Loucy (cell line): ENCODE measurements around the gene MAPT.

Experiments used
- H2AFZ ChIP-seq: fragments of 200-600 bp; sonication (generic); 2 replicates; pipeline ENCODE4 v1.6.0; 2016; ENCODE audit warnings: antibody characterized with exemption, mild to moderate bottlenecking, low read length, moderate library complexity
- H3F3A ChIP-seq: fragments of 200-600 bp; 2 replicates; pipeline ENCODE4 v1.6.0; 2016; ENCODE audit warnings: antibody characterized with exemption, low read depth, mild to moderate bottlenecking
- H3K27me3 ChIP-seq: fragments of 200-600 bp; sonication (generic); 2 replicates; pipeline ENCODE4 v1.6.1; 2014; ENCODE audit warnings: low read length, mild to moderate bottlenecking; ENCODE audit not compliant: insufficient read depth, poor library complexity, severe bottlenecking
- H3K36me3 ChIP-seq: fragments of 200-600 bp; sonication (generic); 2 replicates; pipeline ENCODE4 v1.6.1; 2016; ENCODE audit warnings: low read length; ENCODE audit not compliant: insufficient read depth
- H3K4me1 ChIP-seq: fragments of 200-600 bp; sonication (generic); 2 replicates; pipeline ENCODE4 v1.5.1; 2014; ENCODE audit warnings: low read length, mild to moderate bottlenecking; ENCODE audit not compliant: insufficient read depth, poor library complexity, severe bottlenecking
- H3K4me2 ChIP-seq: fragments of 200-600 bp; sonication (generic); 2 replicates; pipeline ENCODE4 v1.6.0; 2014; ENCODE audit warnings: antibody characterized with exemption, low read length, low read depth, mild to moderate bottlenecking; ENCODE audit not compliant: poor library complexity, severe bottlenecking
- H3K4me3 ChIP-seq: fragments of 200-600 bp; sonication (generic); 2 replicates; pipeline ENCODE4 v1.5.1; 2014; ENCODE audit warnings: low read length, mild to moderate bottlenecking, mixed read lengths; ENCODE audit not compliant: poor library complexity, severe bottlenecking
- H3K79me2 ChIP-seq: fragments of 200-600 bp; sonication (generic); 2 replicates; pipeline ENCODE4 v1.6.1; 2014; ENCODE audit warnings: low read length; ENCODE audit not compliant: insufficient read depth
- H3K9ac ChIP-seq: fragments of 200-600 bp; sonication (generic); 2 replicates; pipeline ENCODE4 v1.6.0; 2014; ENCODE audit warnings: mild to moderate bottlenecking, low read depth, low read length, moderate library complexity; ENCODE audit not compliant: poor library complexity, severe bottlenecking
- H3K9me2 ChIP-seq: fragments of 200-600 bp; sonication (generic); replicated peaks from 2 replicates; pipeline ENCODE4 v1.6.1; 2016; ENCODE audit warnings: low read depth, low read length, mixed read lengths
- H3K9me3 ChIP-seq: fragments of 200-600 bp; sonication (generic); 2 replicates; pipeline ENCODE4 v1.6.1; 2014; ENCODE audit warnings: mild to moderate bottlenecking, antibody characterized with exemption, low read length, low read depth; ENCODE audit not compliant: insufficient read depth
- H4K20me1 ChIP-seq: fragments of 200-600 bp; sonication (generic); 2 replicates; pipeline ENCODE4 v1.6.0; 2014; ENCODE audit warnings: antibody characterized with exemption, low read length, mild to moderate bottlenecking; ENCODE audit not compliant: insufficient read depth, poor library complexity, severe bottlenecking
- EZH2phosphoT487 ChIP-seq: fragments of 200-600 bp; IDR thresholded peaks from 2 replicates; pipeline ENCODE4 v1.6.1; 2018; ENCODE audit warnings: antibody characterized with exemption, mild to moderate bottlenecking, moderate library complexity, borderline replicate concordance
- TF ChIP-seq, protein P1 (sequence below): fragments of 200-600 bp; sonication (generic); conservative IDR thresholded peaks from 2 replicates; pipeline ENCODE4 v1.5.1; 2014; ENCODE audit warnings: mild to moderate bottlenecking, antibody characterized with exemption, low read length

The MAPT gene

GRCh38 chr17:46044989-46045388, 150.6 kb downstream of the MAPT start:
- no peaks in the 10 kb centered on the region; the same call in 1 of the 2 replicates for H3K79me2 ChIP-seq
- TF ChIP-seq, protein P1, sequence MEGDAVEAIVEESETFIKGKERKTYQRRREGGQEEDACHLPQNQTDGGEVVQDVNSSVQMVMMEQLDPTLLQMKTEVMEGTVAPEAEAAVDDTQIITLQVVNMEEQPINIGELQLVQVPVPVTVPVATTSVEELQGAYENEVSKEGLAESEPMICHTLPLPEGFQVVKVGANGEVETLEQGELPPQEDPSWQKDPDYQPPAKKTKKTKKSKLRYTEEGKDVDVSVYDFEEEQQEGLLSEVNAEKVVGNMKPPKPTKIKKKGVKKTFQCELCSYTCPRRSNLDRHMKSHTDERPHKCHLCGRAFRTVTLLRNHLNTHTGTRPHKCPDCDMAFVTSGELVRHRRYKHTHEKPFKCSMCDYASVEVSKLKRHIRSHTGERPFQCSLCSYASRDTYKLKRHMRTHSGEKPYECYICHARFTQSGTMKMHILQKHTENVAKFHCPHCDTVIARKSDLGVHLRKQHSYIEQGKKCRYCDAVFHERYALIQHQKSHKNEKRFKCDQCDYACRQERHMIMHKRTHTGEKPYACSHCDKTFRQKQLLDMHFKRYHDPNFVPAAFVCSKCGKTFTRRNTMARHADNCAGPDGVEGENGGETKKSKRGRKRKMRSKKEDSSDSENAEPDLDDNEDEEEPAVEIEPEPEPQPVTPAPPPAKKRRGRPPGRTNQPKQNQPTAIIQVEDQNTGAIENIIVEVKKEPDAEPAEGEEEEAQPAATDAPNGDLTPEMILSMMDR: no peak
- no peak for TF ChIP-seq EZH2phosphoT487
- H3K4me3 ChIP-seq: no peak overlapping the region
- no peaks in the 10 kb centered on the region; the same call in 1 of the 2 replicates for H3F3A ChIP-seq
- H2AFZ ChIP-seq: no peak overlapping the region
- H3K9me2 ChIP-seq: no peaks in the 10 kb centered on the region
- no peak overlapping the region for H3K4me2 ChIP-seq
- H3K9me3 ChIP-seq: no peaks in the 10 kb centered on the region
- H3K27me3 ChIP-seq: no peaks in the 10 kb centered on the region
- H3K9ac ChIP-seq: no peak overlapping the region
- no peaks in the 10 kb centered on the region for H4K20me1 ChIP-seq
- H3K36me3 ChIP-seq: peaks cover 93% of the 10 kb centered on the region
- no peaks in the 10 kb centered on the region for H3K4me1 ChIP-seq

- Histone ChIP-seq H3K79me2 (no peaks in the 10 kb centered on the region; the same call in 1 of the 2 replicates), H3K9me3 (no peaks in the 10 kb centered on the region), H2AFZ (no peak overlapping the region), H4K20me1 (no peaks in the 10 kb centered on the region), H3K4me3 (no peak overlapping the region), H3K4me1 (no peaks in the 10 kb centered on the region), H3K9ac (no peak overlapping the region), H3F3A (no peaks in the 10 kb centered on the region; the same call in 1 of the 2 replicates), H3K4me2 (no peak overlapping the region), H3K36me3 (peaks cover 93% of the 10 kb centered on the region), H3K9me2 (no peaks in the 10 kb centered on the region), H3K27me3 (no peaks in the 10 kb centered on the region)
- TF ChIP-seq EZH2phosphoT487: no peak
- TF ChIP-seq, protein P1: no peak
These were observed 151.3 kb downstream of the MAPT start for GRCh38 chr17:46045639-46046038.

- Histone ChIP-seq H3K79me2 (no peaks in the 10 kb centered on the region; the same call in 1 of the 2 replicates), H3K27me3 (no peaks in the 10 kb centered on the region), H3K4me2 (no peak overlapping the region), H4K20me1 (no peaks in the 10 kb centered on the region), H3K36me3 (peaks cover 95% of the 10 kb centered on the region), H3F3A (no peaks in the 10 kb centered on the region; the same call in 1 of the 2 replicates), H2AFZ (no peak overlapping the region), H3K9ac (no peak overlapping the region), H3K9me3 (no peaks in the 10 kb centered on the region), H3K9me2 (no peaks in the 10 kb centered on the region), H3K4me3 (no peak overlapping the region), H3K4me1 (no peaks in the 10 kb centered on the region)
- TF ChIP-seq, protein P1: no peak
- TF ChIP-seq EZH2phosphoT487: no peak
These were observed 152.6 kb downstream of the MAPT start for GRCh38 chr17:46046957-46047356.
